Suprapubic skin (tissue), 4 donors: ENCODE measurements around the gene GNAO1. TPM values are rescaled to one million over a fixed set of nuclear protein-coding genes. Genes with fewer than 3 reads are reported as not detected.

Experiments used
- DNase-seq, 2 donors: peaks; one replicate each; pipeline ENCODE4 v3.0.0-alpha.2; 2019; ENCODE audit warnings: low spot score in 2 of 2
- H3K27ac ChIP-seq: fragments of 200-600 bp; sonication (generic); one replicate; pipeline ENCODE4 v1.5.1; 2019
- H3K27me3 ChIP-seq: fragments of 200-600 bp; sonication (generic); one replicate; pipeline ENCODE4 v1.5.1; 2019
- H3K36me3 ChIP-seq: fragments of 200-600 bp; sonication (generic); one replicate; pipeline ENCODE4 v1.5.1; 2019
- H3K4me1 ChIP-seq: fragments of 200-600 bp; sonication (generic); one replicate; pipeline ENCODE4 v1.5.1; 2019
- H3K4me3 ChIP-seq: fragments of 200-600 bp; sonication (generic); one replicate; pipeline ENCODE4 v1.5.1; 2019; ENCODE audit warnings: mild to moderate bottlenecking
- H3K9me3 ChIP-seq: fragments of 200-600 bp; sonication (generic); one replicate; pipeline ENCODE4 v1.5.1; 2019
- EP300 ChIP-seq: sonication (generic); formaldehyde crosslinking; IDR thresholded peaks from one replicate; pipeline ENCODE4 v1.6.1; 2017; ENCODE audit warnings: antibody characterized with exemption
- POLR2A ChIP-seq, 2 donors: fragments of 450-650 bp; IDR thresholded peaks; one replicate each; pipeline ENCODE4 v1.6.1; 2017; ENCODE audit warnings: antibody characterized with exemption in 2 of 2, mild to moderate bottlenecking in 2 of 2, moderate library complexity in 2 of 2
- POLR2AphosphoS5 ChIP-seq, 3 donors: sonication (generic); formaldehyde crosslinking; IDR thresholded peaks; one replicate each; pipeline ENCODE4 v1.6.1; 2017; ENCODE audit warnings: antibody characterized with exemption in 3 of 3
- WGBS: methylation state at CpG from one replicate; pipeline ENCODE4 v1.1.5; 2018; 5-methylcytosine and 5-hydroxymethylcytosine counted together
- total RNA-seq, 4 donors: library from RNA; depleted of rRNA; stranded (reverse); fragments of >200 nt; gene quantifications; one replicate each; pipeline ENCODE4 v1.1.0, GENCODE V29; 2016
- TF ChIP-seq, protein P1 (sequence below), 2 donors: fragments of 200-600 bp in 1 of 2; fragments of 450-650 bp in 1 of 2; sonication (generic) in 1 of 2; IDR thresholded peaks; one replicate each; pipeline ENCODE4 v1.5.1; 2016 to 2019; ENCODE audit warnings: antibody characterized with exemption in 2 of 2, mild to moderate bottlenecking in 1 of 2, moderate library complexity in 1 of 2

The GNAO1 gene
- total RNA-seq, 4 donors from 2014 or later, result 2.4 to 7.6 (median 5.8) TPM

DNA sequence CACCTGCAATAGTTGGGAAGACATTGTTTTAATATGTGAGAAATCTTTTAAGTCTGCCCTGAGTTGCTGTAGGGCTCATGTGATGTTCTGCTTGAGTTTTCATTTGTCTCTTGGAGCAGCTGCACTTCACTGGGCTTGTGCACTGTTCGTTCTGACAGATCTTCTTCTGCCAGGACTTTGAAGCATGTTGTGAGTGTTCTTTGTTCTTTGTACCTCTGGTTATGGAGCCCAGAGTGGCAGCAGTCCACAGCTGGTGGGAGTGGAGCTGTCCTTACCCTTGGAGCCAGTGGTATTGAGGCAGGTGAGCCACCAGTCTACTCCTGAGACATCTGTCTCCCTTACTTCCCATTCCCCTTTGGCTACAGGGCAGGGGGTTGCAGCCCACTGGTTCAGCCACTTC, 64.6 kb downstream of the GNAO1 start:
- H3K4me1 ChIP-seq, result no peaks in the 10 kb centered on the region
- no peak overlapping the region for H3K27ac ChIP-seq
- WGBS, result 87% methylated on average over 1 of the region's 1 CpG

GRCh38 chr16:56257239-56257638, 66.0 kb downstream of the GNAO1 start:
- Histone ChIP-seq H3K4me1 (peaks cover 3% of the 10 kb centered on the region), H3K4me3 (no peak overlapping the region), H3K9me3 (no peaks in the 10 kb centered on the region), H3K27ac (no peak overlapping the region), H3K36me3 (no peaks in the 10 kb centered on the region), H3K27me3 (no peaks in the 10 kb centered on the region)
- TF ChIP-seq, protein P1, sequence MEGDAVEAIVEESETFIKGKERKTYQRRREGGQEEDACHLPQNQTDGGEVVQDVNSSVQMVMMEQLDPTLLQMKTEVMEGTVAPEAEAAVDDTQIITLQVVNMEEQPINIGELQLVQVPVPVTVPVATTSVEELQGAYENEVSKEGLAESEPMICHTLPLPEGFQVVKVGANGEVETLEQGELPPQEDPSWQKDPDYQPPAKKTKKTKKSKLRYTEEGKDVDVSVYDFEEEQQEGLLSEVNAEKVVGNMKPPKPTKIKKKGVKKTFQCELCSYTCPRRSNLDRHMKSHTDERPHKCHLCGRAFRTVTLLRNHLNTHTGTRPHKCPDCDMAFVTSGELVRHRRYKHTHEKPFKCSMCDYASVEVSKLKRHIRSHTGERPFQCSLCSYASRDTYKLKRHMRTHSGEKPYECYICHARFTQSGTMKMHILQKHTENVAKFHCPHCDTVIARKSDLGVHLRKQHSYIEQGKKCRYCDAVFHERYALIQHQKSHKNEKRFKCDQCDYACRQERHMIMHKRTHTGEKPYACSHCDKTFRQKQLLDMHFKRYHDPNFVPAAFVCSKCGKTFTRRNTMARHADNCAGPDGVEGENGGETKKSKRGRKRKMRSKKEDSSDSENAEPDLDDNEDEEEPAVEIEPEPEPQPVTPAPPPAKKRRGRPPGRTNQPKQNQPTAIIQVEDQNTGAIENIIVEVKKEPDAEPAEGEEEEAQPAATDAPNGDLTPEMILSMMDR (IDR thresholded peaks at IDR 0.05), result no peak
- TF ChIP-seq POLR2AphosphoS5 (IDR thresholded peaks at IDR 0.05) (no peak), EP300 (no peak), POLR2A (IDR thresholded peaks at IDR 0.05) (no peak)
- 50% methylated on average over 6 of the region's 6 CpGs for WGBS
- no peak for DNase-seq

More for the DNA sequence above, 64.6 kb downstream of the GNAO1 start:
- Histone ChIP-seq H3K9me3 (no peaks in the 10 kb centered on the region), H3K27me3 (no peaks in the 10 kb centered on the region), H3K4me3 (no peak overlapping the region), H3K36me3 (no peaks in the 10 kb centered on the region)
- no peak for DNase-seq
- TF ChIP-seq POLR2AphosphoS5 (IDR thresholded peaks at IDR 0.05), result no peak
- TF ChIP-seq EP300, result no peak
- no peak for TF ChIP-seq POLR2A (IDR thresholded peaks at IDR 0.05)
- TF ChIP-seq, protein P1 (IDR thresholded peaks at IDR 0.05), result no peak

DNA sequence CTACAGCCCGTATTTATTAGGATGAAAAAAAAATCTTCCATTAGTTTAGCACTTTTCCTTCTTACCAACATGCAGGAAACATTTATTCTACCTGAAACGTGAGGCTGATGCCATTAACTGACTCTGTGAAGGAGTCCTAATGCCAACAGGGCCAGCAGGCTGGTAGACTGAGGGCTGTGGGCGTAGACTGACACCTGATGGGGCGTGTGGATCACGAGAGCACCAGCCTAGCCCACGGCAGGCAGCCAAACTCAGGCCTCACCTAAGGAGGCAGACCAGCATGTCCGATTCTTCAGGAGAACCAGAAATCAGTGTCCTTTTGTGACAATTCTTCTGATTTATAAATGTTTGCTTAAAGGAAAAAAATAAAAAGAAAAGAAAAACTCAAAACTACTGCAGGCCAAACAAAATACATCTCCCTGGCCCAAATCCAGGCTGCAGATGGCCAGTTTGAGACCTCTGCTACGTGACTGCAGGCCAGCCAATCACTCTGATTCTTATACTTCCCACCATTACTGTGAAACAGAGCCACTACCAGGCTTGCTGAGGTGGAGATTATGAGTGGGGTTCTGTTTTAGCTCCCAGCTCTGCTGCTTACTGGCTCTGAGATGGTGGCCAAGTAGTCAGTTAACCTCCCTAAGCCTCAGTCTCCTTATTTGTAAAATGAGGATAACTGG, 66.5 kb downstream of the GNAO1 start:
- no peak overlapping the region for H3K27ac ChIP-seq
- no peaks in the 10 kb centered on the region for H3K36me3 ChIP-seq
- no peak overlapping the region for H3K4me3 ChIP-seq
- no peak for DNase-seq
- 66% methylated on average over 8 of the region's 8 CpGs for WGBS
- H3K27me3 ChIP-seq, result no peaks in the 10 kb centered on the region
- H3K9me3 ChIP-seq, result no peaks in the 10 kb centered on the region
- H3K4me1 ChIP-seq, result peaks cover 3% of the 10 kb centered on the region
- TF ChIP-seq POLR2A (IDR thresholded peaks at IDR 0.05) (no peak), POLR2AphosphoS5 (IDR thresholded peaks at IDR 0.05) (no peak), EP300 (no peak)
- TF ChIP-seq, protein P1 (IDR thresholded peaks at IDR 0.05), result no peak

- Histone ChIP-seq H3K36me3 (no peaks in the 10 kb centered on the region), H3K9me3 (no peaks in the 10 kb centered on the region), H3K4me3 (no peak overlapping the region), H3K4me1 (peaks cover 3% of the 10 kb centered on the region), H3K27ac (no peak overlapping the region), H3K27me3 (no peaks in the 10 kb centered on the region)
- 90% methylated on average over 8 of the region's 8 CpGs for WGBS
- TF ChIP-seq, protein P1 (IDR thresholded peaks at IDR 0.05), result no peak
- no peak for TF ChIP-seq POLR2A (IDR thresholded peaks at IDR 0.05)
- no peak for TF ChIP-seq EP300
- TF ChIP-seq POLR2AphosphoS5 (IDR thresholded peaks at IDR 0.05), result no peak
- DNase-seq, result no peak
Observed at GRCh38 chr16:56258508-56259424, 67.5 kb downstream of the GNAO1 start.

- TF ChIP-seq, protein P1 (IDR thresholded peaks at IDR 0.05), result no peak
- TF ChIP-seq POLR2A (IDR thresholded peaks at IDR 0.05) (no peak), POLR2AphosphoS5 (IDR thresholded peaks at IDR 0.05) (no peak), EP300 (no peak)
- H3K9me3 ChIP-seq, result no peaks in the 10 kb centered on the region
- peaks cover 3% of the 10 kb centered on the region for H3K4me1 ChIP-seq
- no peaks in the 10 kb centered on the region for H3K27me3 ChIP-seq
- H3K4me3 ChIP-seq, result no peak overlapping the region
- H3K27ac ChIP-seq, result no peak overlapping the region
- 87% methylated on average over 4 of the region's 4 CpGs for WGBS
- no peak for DNase-seq
- no peaks in the 10 kb centered on the region for H3K36me3 ChIP-seq
Observed at GRCh38 chr16:56259425-56259779, 68.1 kb downstream of the GNAO1 start.
